K562 (cell line): ENCODE measurements around the gene EMID1. TPM values are rescaled to one million over a fixed set of nuclear protein-coding genes. Genes with fewer than 3 reads are reported as not detected.

Experiments used
- ARID1B ChIP-seq: fragments of 450-650 bp; IDR thresholded peaks from 2 replicates; pipeline ENCODE4 v1.6.1; 2016; ENCODE audit warnings: antibody characterized with exemption, mild to moderate bottlenecking, inconsistent platforms
- CBX8 ChIP-seq: fragments of 200-600 bp; sonication (generic); IDR thresholded peaks from 2 replicates; pipeline ENCODE4 v1.6.1; 2012; ENCODE audit warnings: borderline replicate concordance, mixed run types, low read depth, mild to moderate bottlenecking, moderate library complexity, mixed read lengths, low read length, control low read depth, inconsistent platforms; ENCODE audit not compliant: poor library complexity, severe bottlenecking; ENCODE audit errors: extremely low read depth
- DLX4 ChIP-seq: fragments of 250-450 bp; sonication (Bioruptor Pico); IDR thresholded peaks from 2 replicates; pipeline ENCODE4 v1.6.1; 2021; ENCODE audit warnings: mild to moderate bottlenecking
- ETS1 ChIP-seq: conservative IDR thresholded peaks from 2 replicates; pipeline ENCODE4 v1.6.1; 2011; ENCODE audit warnings: low read depth, mild to moderate bottlenecking, low read length; ENCODE audit not compliant: control insufficient read depth
- ETV6 ChIP-seq, 3 experiments: fragments of 150-350 bp in 1 of 3; sonication (generic) in 1 of 3; formaldehyde crosslinking in 1 of 3; IDR thresholded peaks; 2 replicates each; pipeline versions ENCODE4 v1.6.1 to v1.8.0; 2014 to 2022; ENCODE audit warnings: borderline replicate concordance in 2 of 3, low read depth in 2 of 3, antibody characterized with exemption in 1 of 3, low read length in 1 of 3, mild to moderate bottlenecking in 1 of 3, missing genetic modification reagents in 1 of 3
- KDM4B ChIP-seq, 2 experiments: fragments of 450-650 bp in 1 of 2; sonication (generic) in 1 of 2; IDR thresholded peaks; 2 replicates each; pipeline ENCODE4 v1.6.1; 2016 to 2017; ENCODE audit warnings: borderline replicate concordance in 2 of 2, antibody characterized with exemption in 1 of 2, low read depth in 1 of 2, mild to moderate bottlenecking in 1 of 2
- MEIS2 ChIP-seq: fragments of 450-650 bp; IDR thresholded peaks from 2 replicates; pipeline ENCODE4 v1.6.1; 2014; ENCODE audit warnings: mild to moderate bottlenecking; ENCODE audit not compliant: partially characterized antibody
- RFX5 ChIP-seq: IDR thresholded peaks from 2 replicates; pipeline ENCODE4 v1.6.1; 2011; ENCODE audit warnings: low read depth, mild to moderate bottlenecking, improper control_type of control experiment, low read length
- SP1 ChIP-seq: sonication (generic); formaldehyde crosslinking; IDR thresholded peaks from 2 replicates; pipeline ENCODE4 v1.8.1; 2022; ENCODE audit warnings: mild to moderate bottlenecking, missing genetic modification reagents
- polyA plus RNA-seq, 8 experiments: library from polyadenylated mRNA; depleted of rRNA in 4 of 8; stranded (reverse) in 5 of 8; unstranded in 3 of 8; fragments of >200 nt; fragmentation: Nextera tagmentation in 2 of 8; fragmentation: Illumina TruSeq in 1 of 8; extraction: Ambion mirVana in 2 of 8; extraction: Trizol in 1 of 8; gene quantifications; 2 replicates each; pipeline versions ENCODE4 v1.2.1 to v1.2.3, GENCODE V29; 2011 to 2014; ENCODE audit warnings: inconsistent platforms in 1 of 8, missing spikeins in 1 of 8
- total RNA-seq, 7 experiments: library from RNA; depleted of rRNA in 6 of 7; stranded (reverse); fragments of >200 nt in 6 of 7; fragmentation: Illumina TruSeq in 2 of 7; extraction: Trizol in 2 of 7; gene quantifications; 2 replicates each; pipeline versions ENCODE4 v1.2.1 to v1.2.3, GENCODE V29; 2011 to 2021; ENCODE audit warnings: low replicate concordance in 1 of 7
- TF ChIP-seq, protein P1 (sequence below): sonication (generic); formaldehyde crosslinking; IDR thresholded peaks from 2 replicates; pipeline ENCODE4 v1.8.0; 2023; ENCODE audit warnings: mild to moderate bottlenecking, missing genetic modification reagents
- TF ChIP-seq, protein P2 (sequence below), 2 experiments: IDR thresholded peaks in 1 of 2; conservative IDR thresholded peaks in 1 of 2; 2 replicates each; pipeline ENCODE4 v1.6.1; 2016; ENCODE audit warnings: low read depth in 2 of 2, mild to moderate bottlenecking in 1 of 2, missing compliant biosample characterization in 1 of 2, missing genetic modification characterization in 1 of 2, moderate library complexity in 1 of 2
- TF ChIP-seq, protein P3 (sequence below): fragments of 250-450 bp; sonication (Bioruptor Pico); IDR thresholded peaks from 2 replicates; pipeline ENCODE4 v1.4.0; 2020

The EMID1 gene
- total and polyA plus RNA-seq, 9 of the 15 experiments (the other 6 are each of a cell fraction or from before 2014, with no cell fraction given), result 0.15 to 7.2 (median 2.7) TPM

DNA sequence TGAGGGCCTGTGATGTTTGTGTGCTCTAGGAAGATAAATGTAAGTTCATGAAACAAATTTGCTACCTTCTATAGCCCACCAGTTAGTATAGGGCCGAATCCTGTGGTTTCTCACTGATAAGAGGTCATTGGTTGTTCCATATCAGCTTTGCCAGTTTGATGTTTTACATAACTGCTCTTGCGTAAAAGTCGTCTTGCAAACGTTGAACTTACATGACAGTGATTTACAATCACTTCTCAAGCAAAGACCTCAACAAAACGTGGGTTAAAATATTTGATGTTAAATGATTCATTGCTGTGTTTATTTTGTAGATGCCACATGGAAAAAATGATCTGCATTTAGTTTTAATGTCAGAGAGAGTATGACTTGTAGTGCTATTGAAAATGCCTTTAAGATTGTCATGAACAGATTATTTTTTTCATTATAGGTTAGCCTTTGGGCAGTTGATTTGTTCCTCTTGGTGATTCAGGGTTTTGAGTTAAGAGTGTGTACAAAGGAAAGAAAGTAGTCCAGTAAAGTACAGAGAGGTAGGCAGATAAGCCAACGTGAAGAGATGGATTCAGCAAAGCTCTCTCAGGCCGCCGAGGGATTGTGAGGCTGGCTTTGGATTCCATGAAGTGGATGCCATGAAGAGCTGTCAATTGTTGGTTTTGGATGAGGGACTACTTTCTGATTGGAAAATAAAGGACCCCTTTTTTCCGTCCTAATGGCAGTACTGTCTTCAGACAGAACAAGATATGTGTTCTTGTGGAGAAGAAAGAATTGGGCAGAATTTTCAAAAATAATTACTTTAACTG, 65.0 kb downstream of the EMID1 start (continued):
- TF ChIP-seq ETS1 (no peak), ARID1B (peak; percentile 81), RFX5 (no peak), CBX8 (no peak), SP1 (CRISPR knock-in tag) (no peak), KDM4B (IDR thresholded peaks at IDR 0.05; ENCODE audit: borderline replicate concordance in 2 of 2, low read depth in 1 of 2) (no peak), MEIS2 (peak; percentile 93), DLX4 (CRISPR knock-in tag) (no peak), ETV6 (IDR thresholded peaks at IDR 0.05; ENCODE audit: borderline replicate concordance in 1 of 2, low read depth in 2 of 2, low read length in 1 of 2) (no peak), ETV6 (CRISPR knock-in tag; IDR thresholded peaks at IDR 0.05; ENCODE audit: borderline replicate concordance) (no peak)
- TF ChIP-seq, protein P1, sequence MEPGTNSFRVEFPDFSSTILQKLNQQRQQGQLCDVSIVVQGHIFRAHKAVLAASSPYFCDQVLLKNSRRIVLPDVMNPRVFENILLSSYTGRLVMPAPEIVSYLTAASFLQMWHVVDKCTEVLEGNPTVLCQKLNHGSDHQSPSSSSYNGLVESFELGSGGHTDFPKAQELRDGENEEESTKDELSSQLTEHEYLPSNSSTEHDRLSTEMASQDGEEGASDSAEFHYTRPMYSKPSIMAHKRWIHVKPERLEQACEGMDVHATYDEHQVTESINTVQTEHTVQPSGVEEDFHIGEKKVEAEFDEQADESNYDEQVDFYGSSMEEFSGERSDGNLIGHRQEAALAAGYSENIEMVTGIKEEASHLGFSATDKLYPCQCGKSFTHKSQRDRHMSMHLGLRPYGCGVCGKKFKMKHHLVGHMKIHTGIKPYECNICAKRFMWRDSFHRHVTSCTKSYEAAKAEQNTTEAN (CRISPR knock-in tag), result no peak
- TF ChIP-seq, protein P2, sequence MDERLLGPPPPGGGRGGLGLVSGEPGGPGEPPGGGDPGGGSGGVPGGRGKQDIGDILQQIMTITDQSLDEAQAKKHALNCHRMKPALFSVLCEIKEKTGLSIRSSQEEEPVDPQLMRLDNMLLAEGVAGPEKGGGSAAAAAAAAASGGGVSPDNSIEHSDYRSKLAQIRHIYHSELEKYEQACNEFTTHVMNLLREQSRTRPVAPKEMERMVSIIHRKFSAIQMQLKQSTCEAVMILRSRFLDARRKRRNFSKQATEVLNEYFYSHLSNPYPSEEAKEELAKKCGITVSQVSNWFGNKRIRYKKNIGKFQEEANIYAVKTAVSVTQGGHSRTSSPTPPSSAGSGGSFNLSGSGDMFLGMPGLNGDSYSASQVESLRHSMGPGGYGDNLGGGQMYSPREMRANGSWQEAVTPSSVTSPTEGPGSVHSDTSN (CRISPR knock-in tag; IDR thresholded peaks at IDR 0.05; ENCODE audit: low read depth), result no peak
- TF ChIP-seq, protein P2 (tag; conservative IDR thresholded peaks at IDR 0.05; ENCODE audit: low read depth), result peak; percentile 83
- TF ChIP-seq, protein P3, sequence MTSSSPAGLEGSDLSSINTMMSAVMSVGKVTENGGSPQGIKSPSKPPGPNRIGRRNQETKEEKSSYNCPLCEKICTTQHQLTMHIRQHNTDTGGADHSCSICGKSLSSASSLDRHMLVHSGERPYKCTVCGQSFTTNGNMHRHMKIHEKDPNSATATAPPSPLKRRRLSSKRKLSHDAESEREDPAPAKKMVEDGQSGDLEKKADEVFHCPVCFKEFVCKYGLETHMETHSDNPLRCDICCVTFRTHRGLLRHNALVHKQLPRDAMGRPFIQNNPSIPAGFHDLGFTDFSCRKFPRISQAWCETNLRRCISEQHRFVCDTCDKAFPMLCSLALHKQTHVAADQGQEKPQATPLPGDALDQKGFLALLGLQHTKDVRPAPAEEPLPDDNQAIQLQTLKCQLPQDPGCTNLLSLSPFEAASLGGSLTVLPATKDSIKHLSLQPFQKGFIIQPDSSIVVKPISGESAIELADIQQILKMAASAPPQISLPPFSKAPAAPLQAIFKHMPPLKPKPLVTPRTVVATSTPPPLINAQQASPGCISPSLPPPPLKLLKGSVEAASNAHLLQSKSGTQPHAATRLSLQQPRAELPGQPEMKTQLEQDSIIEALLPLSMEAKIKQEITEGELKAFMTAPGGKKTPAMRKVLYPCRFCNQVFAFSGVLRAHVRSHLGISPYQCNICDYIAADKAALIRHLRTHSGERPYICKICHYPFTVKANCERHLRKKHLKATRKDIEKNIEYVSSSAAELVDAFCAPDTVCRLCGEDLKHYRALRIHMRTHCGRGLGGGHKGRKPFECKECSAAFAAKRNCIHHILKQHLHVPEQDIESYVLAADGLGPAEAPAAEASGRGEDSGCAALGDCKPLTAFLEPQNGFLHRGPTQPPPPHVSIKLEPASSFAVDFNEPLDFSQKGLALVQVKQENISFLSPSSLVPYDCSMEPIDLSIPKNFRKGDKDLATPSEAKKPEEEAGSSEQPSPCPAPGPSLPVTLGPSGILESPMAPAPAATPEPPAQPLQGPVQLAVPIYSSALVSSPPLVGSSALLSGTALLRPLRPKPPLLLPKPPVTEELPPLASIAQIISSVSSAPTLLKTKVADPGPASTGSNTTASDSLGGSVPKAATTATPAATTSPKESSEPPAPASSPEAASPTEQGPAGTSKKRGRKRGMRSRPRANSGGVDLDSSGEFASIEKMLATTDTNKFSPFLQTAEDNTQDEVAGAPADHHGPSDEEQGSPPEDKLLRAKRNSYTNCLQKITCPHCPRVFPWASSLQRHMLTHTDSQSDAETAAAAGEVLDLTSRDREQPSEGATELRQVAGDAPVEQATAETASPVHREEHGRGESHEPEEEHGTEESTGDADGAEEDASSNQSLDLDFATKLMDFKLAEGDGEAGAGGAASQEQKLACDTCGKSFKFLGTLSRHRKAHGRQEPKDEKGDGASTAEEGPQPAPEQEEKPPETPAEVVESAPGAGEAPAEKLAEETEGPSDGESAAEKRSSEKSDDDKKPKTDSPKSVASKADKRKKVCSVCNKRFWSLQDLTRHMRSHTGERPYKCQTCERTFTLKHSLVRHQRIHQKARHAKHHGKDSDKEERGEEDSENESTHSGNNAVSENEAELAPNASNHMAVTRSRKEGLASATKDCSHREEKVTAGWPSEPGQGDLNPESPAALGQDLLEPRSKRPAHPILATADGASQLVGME (CRISPR knock-in tag), result no peak
